Endothelial cell of umbilical vein (primary cell): ENCODE data around the gene MOBP. TPM values are rescaled to one million over a fixed set of nuclear protein-coding genes. Genes with fewer than 3 reads are reported as not detected.

ENCODE experiments used
- BruUV-seq: library from RNA; stranded (reverse); fragments of 400-500 nt; replicated peaks from 2 replicates; lab custom pipeline; 2021; lab: Mats Ljungman, UMichigan
- CTCF ChIA-PET: fragments of 300-600, 350-600 bp; sonication (Branson Sonifier 250); formaldehyde crosslinking; loops from one replicate; lab custom pipeline; 2021; ENCODE audit warnings: antibody characterized with exemption, inconsistent platforms; lab: Charles Lee
- POLR2A ChIA-PET: fragments of 300-600, 350-600 bp; sonication (Branson Sonifier 250); formaldehyde crosslinking; loops from one replicate; lab custom pipeline; 2021; ENCODE audit warnings: antibody characterized with exemption, inconsistent platforms; lab: Charles Lee
- DNase-seq: peaks from one replicate; pipeline ENCODE4 v3.0.0-alpha.2; 2011; ENCODE audit warnings: low read depth, low spot score
- FAIRE-seq: peaks from 2 replicates; lab custom pipeline; 2011; peaks lifted over from hg19 to GRCh38; lab: Jason Lieb, UNC
- H2AFZ ChIP-seq: 2 replicates; pipeline ENCODE4 v1.6.0; 2012; ENCODE audit warnings: low read depth, low read length, control low read depth, inconsistent platforms
- H3K27ac ChIP-seq: 2 replicates; pipeline ENCODE4 v1.5.1; 2011; ENCODE audit warnings: low read depth, mild to moderate bottlenecking, control low read depth, low read length, moderate library complexity; ENCODE audit not compliant: insufficient read depth
- H3K27me3 ChIP-seq, 2 experiments: 2 replicates each; pipeline versions ENCODE4 v1.6.0 to v1.6.1; 2011; ENCODE audit warnings: low read length in 2 of 2, mixed read lengths in 1 of 2; ENCODE audit not compliant: control insufficient read depth in 2 of 2, insufficient read depth in 2 of 2
- H3K36me3 ChIP-seq, 2 experiments: 2 replicates in 1 of 2; 3 replicates in 1 of 2; pipeline ENCODE4 v1.5.1; 2011; ENCODE audit warnings: low read length in 2 of 2, mild to moderate bottlenecking in 1 of 2, moderate library complexity in 1 of 2; ENCODE audit not compliant: control insufficient read depth in 2 of 2, insufficient read depth in 2 of 2; ENCODE audit errors: extremely low read depth in 1 of 2
- H3K4me1 ChIP-seq: 3 replicates; pipeline ENCODE4 v1.5.1; 2011; ENCODE audit warnings: mild to moderate bottlenecking, low read length; ENCODE audit not compliant: control insufficient read depth, insufficient read depth; ENCODE audit errors: extremely low read depth
- H3K4me2 ChIP-seq: 2 replicates; pipeline ENCODE4 v1.6.1; 2011; ENCODE audit warnings: low read length, control low read depth, mixed read lengths; ENCODE audit not compliant: insufficient read depth
- H3K4me3 ChIP-seq, 3 experiments: fragments of 200-600 bp in 1 of 3; sonication (generic), shearing (Covaris generic) in 1 of 3; replicated peaks in 1 of 3; 2 replicates each; pipeline ENCODE4 v1.5.1; 2011 to 2016; ENCODE audit warnings: control low read depth in 3 of 3, low read length in 3 of 3, mild to moderate bottlenecking in 2 of 3, inconsistent platforms in 1 of 3, low read depth in 1 of 3, moderate library complexity in 1 of 3; ENCODE audit not compliant: insufficient read depth in 1 of 3
- H3K79me2 ChIP-seq: 2 replicates; pipeline ENCODE4 v1.6.0; 2012; ENCODE audit warnings: low read length, inconsistent platforms; ENCODE audit not compliant: control insufficient read depth, insufficient read depth
- H3K9ac ChIP-seq: replicated peaks from 2 replicates; pipeline ENCODE3; 2011; ENCODE audit warnings: low read length, control low read depth; ENCODE audit not compliant: insufficient read depth; ENCODE audit errors: extremely low read depth
- H3K9me1 ChIP-seq: replicated peaks from 3 replicates; pipeline ENCODE4 v1.6.0; 2011; ENCODE audit warnings: mild to moderate bottlenecking, low read length; ENCODE audit not compliant: control insufficient read depth, insufficient read depth; ENCODE audit errors: extremely low read depth
- H3K9me3 ChIP-seq: replicated peaks from 2 replicates; pipeline ENCODE4 v1.5.1; 2012; ENCODE audit warnings: low read length, inconsistent platforms; ENCODE audit not compliant: control insufficient read depth, insufficient read depth
- H4K20me1 ChIP-seq: replicated peaks from 2 replicates; pipeline ENCODE3; 2011; ENCODE audit warnings: mild to moderate bottlenecking, low read length; ENCODE audit not compliant: control insufficient read depth, insufficient read depth; ENCODE audit errors: extremely low read depth
- EZH2 ChIP-seq: IDR thresholded peaks from 2 replicates; pipeline ENCODE4 v1.6.1; 2012; ENCODE audit warnings: borderline replicate concordance, low read depth, mild to moderate bottlenecking, moderate library complexity, low read length, inconsistent platforms; ENCODE audit not compliant: severe bottlenecking
- FOS ChIP-seq: IDR thresholded peaks from 2 replicates; pipeline ENCODE4 v1.6.1; 2011; ENCODE audit warnings: mild to moderate bottlenecking, low read length, moderate library complexity, borderline replicate concordance; ENCODE audit not compliant: insufficient read depth
- GATA2 ChIP-seq: IDR thresholded peaks from 2 replicates; pipeline ENCODE4 v1.7.0; 2011; ENCODE audit warnings: low read depth, mild to moderate bottlenecking, moderate library complexity, mixed read lengths, low read length; ENCODE audit not compliant: insufficient read length, insufficient read depth
- JUN ChIP-seq: IDR thresholded peaks from 2 replicates; pipeline ENCODE4 v1.6.1; 2011; ENCODE audit warnings: borderline replicate concordance, low read depth; ENCODE audit not compliant: insufficient read length, insufficient read depth
- MYC ChIP-seq: IDR thresholded peaks from one replicate; pipeline ENCODE4 v1.6.1; 2011; ENCODE audit warnings: mild to moderate bottlenecking, low read depth, low read length
- POLR2A ChIP-seq: IDR thresholded peaks from 2 replicates; pipeline ENCODE4 v1.6.1; 2012; ENCODE audit warnings: low read depth, mild to moderate bottlenecking, control low read depth, low read length
- POLR2AphosphoS5 ChIP-seq: IDR thresholded peaks from 2 replicates; pipeline ENCODE4 v1.6.1; 2012; ENCODE audit warnings: low read depth, mild to moderate bottlenecking, control low read depth, low read length, moderate library complexity; ENCODE audit not compliant: insufficient read depth
- dilution Hi-C: fragments of 300-500 bp; cut with MboI; formaldehyde crosslinking; loops from one replicate; pipeline ENCODE4 v1.15.0; 2019; ENCODE audit warnings: low sequenced_read_pairs; ENCODE audit not compliant: extremely low pct_ligation_motif_present
- intact Hi-C: fragments of 100-400 bp; cut with micrococcal nuclease; formaldehyde crosslinking; loops from one replicate; pipeline ENCODE4 v1.10.0; 2022
- polyA plus RNA-seq, 4 experiments: library from polyadenylated mRNA; depleted of rRNA in 3 of 4; stranded (reverse) in 3 of 4; unstranded in 1 of 4; fragments of >200 nt; gene quantifications; 2 replicates each; pipeline versions ENCODE4 v1.2.1 to v1.2.3, GENCODE V29; 2011 to 2012; ENCODE audit warnings: missing spikeins in 1 of 4
- total RNA-seq: library from RNA; stranded (reverse); gene quantifications from 2 replicates; pipeline ENCODE4 v1.2.3, GENCODE V29; 2021
- TF ChIP-seq, protein P1 (sequence below), 2 donors: IDR thresholded peaks; 1 replicate in 1 of 2; 2 replicates in 1 of 2; pipeline ENCODE4 v1.5.1; 2011; ENCODE audit warnings: low read length in 2 of 2, mild to moderate bottlenecking in 2 of 2, moderate library complexity in 2 of 2, control low read depth in 1 of 2, inconsistent platforms in 1 of 2, low read depth in 1 of 2; ENCODE audit not compliant: insufficient read depth in 1 of 2; ENCODE audit errors: extremely low read depth in 1 of 2
- TF ChIP-seq, protein P2 (sequence below): IDR thresholded peaks from 2 replicates; pipeline ENCODE4 v1.6.1; 2011; ENCODE audit not compliant: insufficient read depth, insufficient read length

MOBP gene
- total and polyA plus RNA-seq, 2 donors (not counting 3 experiments of a cell fraction or from before 2014, with no cell fraction given), result 2.0 to 2.3 TPM

DNA sequence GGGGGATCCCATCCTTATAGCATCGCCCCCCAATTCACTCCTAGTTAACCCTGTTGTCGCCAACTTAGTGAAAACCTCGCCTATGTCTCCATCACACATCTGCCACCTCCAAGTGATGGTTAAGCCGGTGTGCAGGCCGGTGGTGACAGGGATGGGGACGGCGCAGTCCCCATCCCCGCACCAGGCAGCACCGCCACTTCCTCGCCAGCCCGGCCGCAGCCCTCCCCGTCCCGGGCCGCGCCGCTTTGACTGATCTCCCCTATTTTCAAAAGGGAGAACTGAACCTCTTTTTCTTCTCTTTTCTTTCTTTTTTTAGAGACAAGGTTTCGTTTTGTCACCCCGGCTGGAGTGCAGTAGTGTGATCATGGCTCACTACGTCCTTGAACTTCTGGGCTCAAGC is 11.3 kb upstream of the MOBP start:
- Histone ChIP-seq H3K36me3 (no peaks in the 10 kb centered on the region), H2AFZ (no peak overlapping the region), H3K4me1 (no peaks in the 10 kb centered on the region), H3K79me2 (no peaks in the 10 kb centered on the region), H3K4me3 (no peak overlapping the region), H3K9me1 (no peaks in the 10 kb centered on the region), H3K9ac (no peak overlapping the region), H3K9me3 (no peaks in the 10 kb centered on the region), H3K4me2 (no peak overlapping the region), H4K20me1 (no peaks in the 10 kb centered on the region), H3K27me3 (peaks cover 5 to 7% of the 10 kb centered on the region in 2 experiments), H3K27ac (no peak overlapping the region)
- BruUV-seq, result no TSS peak
- ChIA-PET CTCF (no interaction called here), POLR2A (no interaction called here)
- intact Hi-C loops, result no loop called here
- TF ChIP-seq EZH2 (no peak), JUN (no peak), FOS (no peak)
- no peak for DNase-seq
- dilution Hi-C loops, result no loop called here
- no peak for FAIRE-seq

DNA sequence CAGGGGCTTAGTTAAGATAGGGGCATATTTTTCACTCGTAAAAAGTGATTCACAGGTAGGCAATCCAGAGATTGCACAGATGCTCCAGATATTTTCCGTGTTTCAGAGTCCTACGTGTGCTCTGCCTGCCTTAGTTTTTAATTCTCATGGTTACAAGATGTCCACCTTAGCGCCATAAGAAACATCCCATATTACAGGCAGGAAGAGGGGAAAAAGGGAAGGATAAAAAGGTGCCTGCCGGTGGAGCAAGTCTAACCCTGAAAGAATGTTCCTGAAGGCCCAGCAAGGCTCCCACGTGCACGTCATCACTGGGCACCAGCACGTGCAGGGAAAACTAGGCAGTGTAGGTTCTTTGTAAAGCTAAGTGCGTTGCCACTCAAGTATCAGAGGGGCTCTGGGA is 10.1 kb upstream of the MOBP start:
- DNase-seq (no peak), FAIRE-seq (no peak)
- no peak overlapping the region for H3K27ac ChIP-seq
- H4K20me1 ChIP-seq, result no peaks in the 10 kb centered on the region
- ChIA-PET CTCF (interaction anchor here (5.3 kb wide), 1 partner anchor 10 kb away, joined by 30 read pairs; no protein-coding TSS in a partner anchor), POLR2A (no interaction called here)
- no peak overlapping the region for H3K4me2 ChIP-seq
- TF ChIP-seq MYC, result no peak
- TF ChIP-seq, protein P1, sequence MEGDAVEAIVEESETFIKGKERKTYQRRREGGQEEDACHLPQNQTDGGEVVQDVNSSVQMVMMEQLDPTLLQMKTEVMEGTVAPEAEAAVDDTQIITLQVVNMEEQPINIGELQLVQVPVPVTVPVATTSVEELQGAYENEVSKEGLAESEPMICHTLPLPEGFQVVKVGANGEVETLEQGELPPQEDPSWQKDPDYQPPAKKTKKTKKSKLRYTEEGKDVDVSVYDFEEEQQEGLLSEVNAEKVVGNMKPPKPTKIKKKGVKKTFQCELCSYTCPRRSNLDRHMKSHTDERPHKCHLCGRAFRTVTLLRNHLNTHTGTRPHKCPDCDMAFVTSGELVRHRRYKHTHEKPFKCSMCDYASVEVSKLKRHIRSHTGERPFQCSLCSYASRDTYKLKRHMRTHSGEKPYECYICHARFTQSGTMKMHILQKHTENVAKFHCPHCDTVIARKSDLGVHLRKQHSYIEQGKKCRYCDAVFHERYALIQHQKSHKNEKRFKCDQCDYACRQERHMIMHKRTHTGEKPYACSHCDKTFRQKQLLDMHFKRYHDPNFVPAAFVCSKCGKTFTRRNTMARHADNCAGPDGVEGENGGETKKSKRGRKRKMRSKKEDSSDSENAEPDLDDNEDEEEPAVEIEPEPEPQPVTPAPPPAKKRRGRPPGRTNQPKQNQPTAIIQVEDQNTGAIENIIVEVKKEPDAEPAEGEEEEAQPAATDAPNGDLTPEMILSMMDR (IDR thresholded peaks at IDR 0.05; ENCODE audit: extremely low read depth in 1 of 2, insufficient read depth in 1 of 2, low read depth in 1 of 2, low read length in 2 of 2), result no peak
- TF ChIP-seq, protein P2, sequence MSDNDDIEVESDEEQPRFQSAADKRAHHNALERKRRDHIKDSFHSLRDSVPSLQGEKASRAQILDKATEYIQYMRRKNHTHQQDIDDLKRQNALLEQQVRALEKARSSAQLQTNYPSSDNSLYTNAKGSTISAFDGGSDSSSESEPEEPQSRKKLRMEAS, result no peak
- no peak for TF ChIP-seq FOS
- TF ChIP-seq GATA2, result no peak
- TF ChIP-seq POLR2A, result no peak
- no peak for TF ChIP-seq JUN
- no peak for TF ChIP-seq POLR2AphosphoS5
- no peak for TF ChIP-seq EZH2
- no peaks in the 10 kb centered on the region for H3K79me2 ChIP-seq
- peaks cover 5 to 9% of the 10 kb centered on the region in 2 experiments for H3K27me3 ChIP-seq
- no peaks in the 10 kb centered on the region for H3K36me3 ChIP-seq
- BruUV-seq, result no TSS peak
- H3K9ac ChIP-seq, result no peak overlapping the region
- intact Hi-C loops (no loop called here), dilution Hi-C loops (no loop called here)
- no peaks in the 10 kb centered on the region for H3K9me1 ChIP-seq
- no peaks in the 10 kb centered on the region for H3K9me3 ChIP-seq
- no peaks in the 10 kb centered on the region for H3K4me1 ChIP-seq
- H3K4me3 ChIP-seq, result no peak overlapping the region
- no peak overlapping the region for H2AFZ ChIP-seq
